H1 (cell line): ENCODE measurements around the gene ACTBL2. TPM values are rescaled to one million over a fixed set of nuclear protein-coding genes. Genes with fewer than 3 reads are reported as not detected.

ENCODE experiments used
- CTCF ChIA-PET: fragments of 300-600 bp; sonication (Branson Sonifier 250); formaldehyde crosslinking; loops from one replicate; lab custom pipeline; 2021; ENCODE audit not compliant: partially characterized antibody; lab: Charles Lee
- POLR2A ChIA-PET: fragments of 300-600 bp; sonication (Branson Sonifier 250); formaldehyde crosslinking; loops from one replicate; lab custom pipeline; 2021; ENCODE audit warnings: inconsistent platforms; ENCODE audit not compliant: partially characterized antibody; lab: Charles Lee
- DNase-seq, 2 experiments: peaks; one replicate each; pipeline versions ENCODE4 v3.0.0 to v3.0.0-alpha.2; 2010 to 2022; ENCODE audit warnings: low spot score in 2 of 2, low read depth in 1 of 2, mixed read lengths in 1 of 2
- FAIRE-seq: peaks from 2 replicates; lab custom pipeline; 2011; peaks lifted over from hg19 to GRCh38; lab: Jason Lieb, UNC
- H2AFZ ChIP-seq: 2 replicates; pipeline ENCODE4 v1.8.1; 2012; ENCODE audit warnings: low read length, inconsistent platforms
- H2AK5ac ChIP-seq: 2 replicates; pipeline ENCODE4 v1.6.1; 2013; ENCODE audit warnings: low read depth, low read length
- H2BK120ac ChIP-seq: replicated peaks from 2 replicates; pipeline ENCODE3; 2013; ENCODE audit warnings: low read depth, low read length, inconsistent platforms
- H2BK12ac ChIP-seq: 2 replicates; pipeline ENCODE4 v1.6.1; 2013; ENCODE audit warnings: low read depth, low read length
- H2BK15ac ChIP-seq: 2 replicates; pipeline ENCODE4 v1.6.1; 2013; ENCODE audit warnings: low read length
- H2BK20ac ChIP-seq: 2 replicates; pipeline ENCODE4 v1.6.1; 2013; ENCODE audit warnings: low read length
- H2BK5ac ChIP-seq: 2 replicates; pipeline ENCODE4 v1.6.1; 2013; ENCODE audit warnings: low read depth, low read length
- H3K14ac ChIP-seq: 2 replicates; pipeline ENCODE4 v1.6.1; 2013; ENCODE audit warnings: inconsistent platforms; ENCODE audit not compliant: insufficient read length
- H3K18ac ChIP-seq: 2 replicates; pipeline ENCODE4 v1.6.1; 2013; ENCODE audit warnings: low read length; ENCODE audit errors: extremely low read depth
- H3K23ac ChIP-seq: 2 replicates; pipeline ENCODE4 v1.6.1; 2013; ENCODE audit warnings: inconsistent platforms; ENCODE audit not compliant: insufficient read length
- H3K23me2 ChIP-seq: 2 replicates; pipeline ENCODE4 v1.6.1; 2013; ENCODE audit warnings: low read depth, low read length
- H3K27ac ChIP-seq: 2 replicates; pipeline ENCODE4 v1.6.1; 2011; ENCODE audit warnings: low read depth, low read length, inconsistent platforms
- H3K27me3 ChIP-seq, 4 experiments: replicated peaks in 1 of 4; 1 replicate in 1 of 4; 2 replicates in 3 of 4; pipeline versions ENCODE4 v1.6.1 to v1.8.1; 2011 to 2013; ENCODE audit warnings: low read length in 3 of 4, mild to moderate bottlenecking in 3 of 4, inconsistent platforms in 2 of 4, mixed read lengths in 2 of 4, moderate library complexity in 1 of 4; ENCODE audit not compliant: control insufficient read depth in 3 of 4, insufficient read depth in 3 of 4; ENCODE audit errors: extremely low read depth in 1 of 4
- H3K36me3 ChIP-seq, 4 experiments: 2 replicates each; pipeline versions ENCODE4 v1.6.1 to v1.8.1; 2011 to 2013; ENCODE audit warnings: mild to moderate bottlenecking in 4 of 4, low read length in 3 of 4, moderate library complexity in 2 of 4, control low read depth in 1 of 4, inconsistent platforms in 1 of 4; ENCODE audit not compliant: insufficient read depth in 4 of 4, control insufficient read depth in 2 of 4
- H3K4ac ChIP-seq: replicated peaks from 2 replicates; pipeline ENCODE3; 2013; ENCODE audit warnings: low read length, low read depth, mixed read lengths, inconsistent platforms; ENCODE audit not compliant: insufficient read length
- H3K4me1 ChIP-seq, 4 experiments: replicated peaks in 1 of 4; 1 replicate in 1 of 4; 2 replicates in 3 of 4; pipeline versions ENCODE4 v1.6.1 to v1.8.1; 2011 to 2013; ENCODE audit warnings: low read length in 3 of 4, inconsistent platforms in 2 of 4, mixed read lengths in 1 of 4; ENCODE audit not compliant: insufficient read depth in 4 of 4, control insufficient read depth in 3 of 4
- H3K4me2 ChIP-seq, 2 experiments: 2 replicates each; pipeline versions ENCODE4 v1.6.1 to v1.8.1; 2011 to 2013; ENCODE audit warnings: low read depth in 2 of 2, low read length in 2 of 2, control low read depth in 1 of 2, inconsistent platforms in 1 of 2, mild to moderate bottlenecking in 1 of 2; ENCODE audit not compliant: insufficient read depth in 1 of 2
- H3K4me3 ChIP-seq, 4 experiments: fragments of 200-600, 300-600 bp in 1 of 4; sonication (generic), shearing (Covaris generic), sonication (Bioruptor Twin) in 1 of 4; 2 replicates each; pipeline versions ENCODE4 v1.5.1 to v1.8.1; 2011 to 2016; ENCODE audit warnings: low read length in 4 of 4, low read depth in 3 of 4, control low read depth in 2 of 4, inconsistent platforms in 2 of 4, mild to moderate bottlenecking in 2 of 4, mixed read lengths in 1 of 4, moderate library complexity in 1 of 4; ENCODE audit not compliant: insufficient read depth in 2 of 4; ENCODE audit errors: extremely low read depth in 1 of 4
- H3K56ac ChIP-seq: replicated peaks from 2 replicates; pipeline ENCODE3; 2013; ENCODE audit warnings: low read depth, mild to moderate bottlenecking, mixed read lengths, low read length, inconsistent platforms; ENCODE audit not compliant: insufficient read length
- H3K79me1 ChIP-seq: 2 replicates; pipeline ENCODE4 v1.6.1; 2013; ENCODE audit warnings: low read depth, low read length, control low read depth
- H3K79me2 ChIP-seq, 2 experiments: 2 replicates each; pipeline versions ENCODE4 v1.6.1 to v1.8.1; 2012 to 2013; ENCODE audit warnings: low read length in 2 of 2, mild to moderate bottlenecking in 2 of 2, inconsistent platforms in 1 of 2; ENCODE audit not compliant: insufficient read depth in 2 of 2, control insufficient read depth in 1 of 2
- H3K9ac ChIP-seq, 4 experiments: replicated peaks in 1 of 4; 1 replicate in 1 of 4; 2 replicates in 3 of 4; pipeline versions ENCODE4 v1.6.1 to v1.8.1; 2011 to 2013; ENCODE audit warnings: low read depth in 3 of 4, low read length in 3 of 4, control low read depth in 2 of 4, mild to moderate bottlenecking in 2 of 4, moderate library complexity in 2 of 4, inconsistent platforms in 1 of 4; ENCODE audit errors: extremely low read depth in 1 of 4
- H3K9me3 ChIP-seq, 2 experiments: 2 replicates each; pipeline versions ENCODE4 v1.6.1 to v1.8.1; 2012 to 2013; ENCODE audit warnings: mild to moderate bottlenecking in 2 of 2, moderate library complexity in 2 of 2, control low read depth in 1 of 2, inconsistent platforms in 1 of 2, low read depth in 1 of 2, low read length in 1 of 2, mixed read lengths in 1 of 2; ENCODE audit not compliant: insufficient read depth in 2 of 2
- H4K20me1 ChIP-seq, 2 experiments: replicated peaks in 1 of 2; 2 replicates each; pipeline versions ENCODE3 to v1.8.1; 2011 to 2013; ENCODE audit warnings: inconsistent platforms in 2 of 2, low read length in 2 of 2, mild to moderate bottlenecking in 1 of 2; ENCODE audit not compliant: insufficient read depth in 2 of 2, control insufficient read depth in 1 of 2
- H4K5ac ChIP-seq: 2 replicates; pipeline ENCODE4 v1.6.1; 2013; ENCODE audit warnings: low read length, low read depth, mixed read lengths, inconsistent platforms; ENCODE audit not compliant: insufficient read length
- H4K8ac ChIP-seq: 2 replicates; pipeline ENCODE4 v1.8.0; 2013; ENCODE audit warnings: mild to moderate bottlenecking, moderate library complexity, low read length, inconsistent platforms; ENCODE audit not compliant: insufficient read depth; ENCODE audit errors: extremely low read depth
- H4K91ac ChIP-seq: replicated peaks from 2 replicates; pipeline ENCODE3; 2013; ENCODE audit warnings: low read length, mixed read lengths, inconsistent platforms; ENCODE audit not compliant: insufficient read length
- BRCA1 ChIP-seq: IDR thresholded peaks from 2 replicates; pipeline ENCODE4 v1.6.1; 2012; ENCODE audit warnings: low read depth, low read length, improper control_type of control experiment
- E2F6 ChIP-seq: IDR thresholded peaks from 2 replicates; pipeline ENCODE4 v1.6.1; 2012; ENCODE audit warnings: inconsistent platforms
- TBP ChIP-seq: IDR thresholded peaks from 2 replicates; pipeline ENCODE4 v1.6.1; 2011; ENCODE audit warnings: low read depth, low read length, improper control_type of control experiment
- WGBS, 2 experiments: shearing (Covaris generic) in 1 of 2; methylation state at CpG; one replicate each; pipeline versions ENCODE4 v1.1.6 to v1.1.7; 2013 to 2015; ENCODE audit warnings: low lambda C conversion rate in 2 of 2, mixed read lengths in 2 of 2, inconsistent platforms in 1 of 2, low coverage in 1 of 2, missing lambda C conversion rate in 1 of 2; ENCODE audit not compliant: insufficient replicate concordance in 2 of 2, insufficient coverage in 1 of 2, insufficient read length in 1 of 2; ENCODE audit errors: extremely low coverage in 1 of 2, missing lambda C conversion rate in 1 of 2; 5-methylcytosine and 5-hydroxymethylcytosine counted together
- polyA plus RNA-seq, 7 experiments: library from polyadenylated mRNA; depleted of rRNA in 3 of 7; stranded (reverse) in 5 of 7; unstranded in 2 of 7; fragments of >200 nt in 5 of 7; fragments of 200-250 nt in 2 of 7; gene quantifications; 1 replicate in 5 of 7; 2 replicates in 1 of 7; 4 replicates in 1 of 7; pipeline versions ENCODE4 v1.2.1 to v1.2.3, GENCODE V29; 2011 to 2013; ENCODE audit warnings: missing spikeins in 2 of 7, mixed read lengths in 2 of 7
- total RNA-seq: library from RNA; stranded (reverse); fragmentation: NEBNext Ultra II Directional; extraction: Animal tissue kit (Norgen Biotek cat#: 25700); gene quantifications from 2 replicates; pipeline ENCODE4 v1.2.1, GENCODE V29; 2021

Gene ACTBL2
- total and polyA plus RNA-seq, 2 of the 8 experiments (the other 6 are each of a cell fraction or from before 2014, with no cell fraction given), result not detected

DNA sequence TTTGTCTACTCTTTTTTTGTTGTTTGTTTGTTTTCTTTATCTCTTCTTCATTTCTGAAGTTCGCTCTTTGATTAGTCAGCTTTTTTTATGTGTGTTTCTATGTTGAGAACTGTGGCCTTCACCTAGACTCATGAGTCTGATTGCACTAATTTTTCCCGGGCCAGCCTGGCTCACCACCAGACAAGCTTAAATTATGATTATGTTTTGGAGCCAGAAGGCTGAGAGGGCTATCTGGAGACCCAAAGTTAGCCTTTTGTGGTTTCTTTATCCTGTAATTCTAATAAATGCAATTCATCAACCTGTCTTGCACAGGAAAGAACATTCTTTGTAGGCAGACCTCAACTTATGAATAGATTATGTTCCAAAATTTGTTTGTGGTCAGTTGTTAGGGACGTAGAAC is 20.8 kb upstream of the ACTBL2 start:
- H4K20me1 ChIP-seq, result no peaks in the 10 kb centered on the region
- no peak overlapping the region for H3K14ac ChIP-seq
- CTCF ChIA-PET, result interaction anchor here (0.7 to 1.2 kb wide), 2 partner anchors 276 to 934 kb away, joined by 3 read pairs; no protein-coding TSS in a partner anchor
- no peak overlapping the region for H4K91ac ChIP-seq
- no peaks in the 10 kb centered on the region for H3K27me3 ChIP-seq
- no peaks in the 10 kb centered on the region for H3K36me3 ChIP-seq
- no peak overlapping the region for H3K18ac ChIP-seq
- no peak overlapping the region for H3K9ac ChIP-seq
- no peak overlapping the region for H2BK20ac ChIP-seq
- FAIRE-seq, result no peak
- no peak overlapping the region for H3K4me2 ChIP-seq
- no peak overlapping the region for H2BK15ac ChIP-seq
- H3K23ac ChIP-seq, result no peak overlapping the region
- no peaks in the 10 kb centered on the region for H3K79me1 ChIP-seq
- no peak overlapping the region for H2BK12ac ChIP-seq
- H2BK5ac ChIP-seq, result no peak overlapping the region
- no peak overlapping the region for H2BK120ac ChIP-seq
- no peak for DNase-seq
- H3K79me2 ChIP-seq, result no peaks in the 10 kb centered on the region
- no peak overlapping the region for H4K5ac ChIP-seq
- no peak overlapping the region for H2AK5ac ChIP-seq
- POLR2A ChIA-PET, result no interaction called here
- H2AFZ ChIP-seq, result no peak overlapping the region
- H3K4ac ChIP-seq, result no peak overlapping the region
- H3K23me2 ChIP-seq, result no peaks in the 10 kb centered on the region
- no peaks in the 10 kb centered on the region for H3K9me3 ChIP-seq
- H3K4me3 ChIP-seq, result no peak overlapping the region
- H3K4me1 ChIP-seq, result no peaks in the 10 kb centered on the region
- no peak overlapping the region for H3K27ac ChIP-seq
- WGBS, 2 experiments, result 89% methylated on average over 3 of the region's 3 CpGs; no CpG with 5 or more reads in 1 of the 2 experiments
- H4K8ac ChIP-seq, result no peak overlapping the region
- H3K56ac ChIP-seq, result no peak overlapping the region
- TF ChIP-seq E2F6 (no peak), TBP (no peak), BRCA1 (no peak)
